ENCODE data around the gene CDC123.
"Not testable (repeated sequence)": the region's sequence is repeated elsewhere in the genome, so short reads cannot be mapped to it uniquely, and the experiment has no call there.

Gene CDC123

DNA sequence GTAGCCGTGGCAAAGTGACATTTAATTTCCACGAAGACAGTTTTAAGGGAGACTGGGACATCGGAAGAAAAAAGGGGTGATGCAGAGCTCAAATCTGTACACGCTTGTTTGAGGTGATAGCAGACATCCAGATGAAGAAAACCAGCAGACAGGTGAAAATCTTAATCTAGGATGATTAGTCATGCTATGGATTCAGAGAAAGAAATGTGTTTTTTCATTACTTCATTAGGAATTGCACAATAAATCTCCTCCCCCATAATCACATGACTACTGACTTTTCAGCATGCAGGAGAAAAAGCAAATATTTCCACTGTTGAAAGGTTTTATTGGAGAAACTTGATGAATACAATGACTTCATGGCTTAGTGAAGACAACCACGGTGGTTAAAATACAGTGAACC lies 2.8 kb upstream of the CDC123 start:
- no peak for DNase-seq

DNA sequence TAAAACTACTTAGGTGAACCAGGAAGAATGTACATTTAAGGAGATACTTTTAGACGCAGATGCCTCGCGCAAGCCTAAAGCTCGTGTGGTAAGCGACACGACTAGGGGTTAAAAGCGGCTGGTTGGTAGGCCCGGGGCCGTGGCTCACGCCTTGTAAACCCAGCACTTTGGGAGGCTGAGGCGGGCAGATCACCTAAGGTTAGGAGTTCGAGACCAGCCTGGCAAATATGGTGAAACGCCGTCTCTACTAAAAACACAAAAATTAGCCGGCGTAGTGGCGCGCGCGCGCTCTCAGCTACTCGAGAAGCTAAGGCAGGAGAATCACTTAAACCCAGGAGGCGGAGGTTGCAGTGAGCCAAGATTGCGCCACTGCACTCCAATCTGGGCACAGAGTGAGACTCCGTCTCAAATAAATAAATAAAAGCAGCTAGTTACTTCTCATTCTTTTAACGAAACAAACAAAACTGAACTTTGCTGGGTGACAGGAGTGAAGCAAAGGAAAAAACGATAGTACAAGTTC lies 1.2 kb upstream of the CDC123 start:
- no peak for DNase-seq

DNA sequence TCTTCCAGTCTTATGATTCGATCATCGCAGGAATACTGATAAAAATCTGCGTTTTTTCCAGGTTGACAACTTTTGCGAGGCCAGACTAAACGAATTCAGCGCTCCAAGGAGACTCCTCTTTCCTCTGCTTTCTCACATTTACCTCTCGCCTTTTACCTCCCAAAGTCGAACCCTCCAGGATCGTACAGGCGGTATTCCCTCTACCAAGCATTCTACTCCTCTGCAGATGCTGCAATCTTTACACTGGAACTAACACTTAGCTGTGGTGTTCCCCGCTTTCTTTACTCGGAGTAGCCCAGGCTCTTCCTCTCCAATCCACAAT lies 746 bp upstream of the CDC123 start:
- DNase-seq = no peak

DNA sequence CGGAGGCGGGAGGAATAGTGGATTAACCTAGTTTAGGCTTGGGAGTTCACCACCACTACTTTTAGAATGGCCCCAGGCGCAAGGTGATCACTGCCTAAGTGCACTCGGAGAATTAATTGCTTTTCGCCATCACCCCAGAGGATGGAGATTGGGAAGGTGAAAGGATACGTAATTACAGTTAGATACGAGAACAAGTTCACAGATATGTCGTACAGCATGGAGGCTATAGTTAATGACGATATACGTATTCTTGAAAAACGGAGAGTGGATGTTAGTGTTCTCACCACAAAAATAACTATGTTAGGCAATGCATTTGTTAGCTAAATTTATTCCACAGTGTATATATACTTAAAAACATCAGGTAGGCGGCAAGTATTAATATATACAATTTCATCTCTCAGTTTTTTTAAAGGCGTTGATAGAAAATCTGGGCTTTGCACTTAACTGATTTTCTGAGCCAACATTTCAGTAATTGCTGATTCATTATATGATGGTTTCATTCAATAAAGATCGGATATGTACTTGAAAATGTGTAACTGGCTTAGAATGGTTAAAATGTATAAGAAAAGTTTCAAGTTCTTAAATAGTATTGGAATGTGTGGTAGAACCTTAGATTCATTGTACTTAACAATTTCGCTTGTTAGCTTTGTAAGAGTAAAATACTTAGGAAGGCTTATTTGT lies 683 bp downstream of the CDC123 start:
- no peak for DNase-seq

DNA sequence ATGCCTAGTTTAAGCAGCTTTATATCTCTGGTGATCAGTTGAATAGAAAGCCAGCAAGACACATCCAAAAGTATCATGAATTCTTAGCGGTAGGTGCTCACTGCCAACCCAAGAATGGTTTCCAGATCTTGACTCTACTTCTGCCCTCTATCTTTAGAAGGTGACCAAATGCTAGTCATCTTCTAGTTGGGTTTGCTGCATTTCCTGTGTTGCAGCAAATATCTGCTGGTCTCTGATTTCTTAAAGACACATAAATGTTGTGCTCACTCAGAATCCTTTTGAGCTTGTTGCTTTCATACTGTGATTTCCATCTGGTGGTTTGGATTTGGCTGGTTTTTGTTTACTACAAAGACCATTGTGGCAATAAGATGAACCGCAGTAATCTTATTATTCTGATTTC lies 2.2 kb downstream of the CDC123 start:
- DNase-seq = no peak

DNA sequence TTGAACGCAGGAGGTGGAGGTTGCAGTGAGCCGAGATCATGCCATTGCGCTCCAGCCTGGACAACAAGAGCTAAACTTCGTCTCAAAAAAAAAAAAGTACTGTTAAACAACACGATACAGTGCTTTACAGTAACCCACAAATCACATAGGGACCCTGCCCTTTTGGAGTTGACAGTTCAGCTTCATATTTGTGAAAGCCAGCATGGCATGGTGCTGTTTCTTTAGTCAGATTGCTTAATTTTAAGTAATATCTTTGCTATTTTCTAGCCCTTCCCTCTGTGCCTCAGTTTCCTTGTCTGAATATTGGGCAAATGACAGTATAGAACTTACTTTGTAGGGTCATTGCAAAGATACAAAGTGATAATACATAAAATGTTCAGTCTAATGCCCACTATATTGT lies 4.9 kb downstream of the CDC123 start:
- no peak for DNase-seq

DNA sequence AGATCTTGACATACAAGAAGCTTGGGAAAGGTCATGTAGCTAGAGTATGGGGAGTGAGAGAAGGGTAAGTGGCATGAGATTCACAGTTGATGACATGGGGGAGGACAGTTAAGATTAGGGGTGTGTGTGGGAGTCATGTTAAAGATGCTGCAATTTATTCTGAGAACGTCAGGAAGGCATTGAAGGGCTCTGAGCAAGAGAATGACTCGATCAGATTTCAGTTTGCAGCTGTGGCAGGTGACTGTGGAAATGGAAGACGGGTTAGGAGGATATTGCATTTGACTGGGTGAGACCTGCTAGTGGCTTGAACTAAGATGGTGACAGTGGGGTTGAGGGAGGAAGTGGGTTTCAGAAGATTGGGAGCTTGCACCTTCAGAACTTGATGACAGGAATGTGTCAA lies 5.6 kb downstream of the CDC123 start:
- no peak for DNase-seq

DNA sequence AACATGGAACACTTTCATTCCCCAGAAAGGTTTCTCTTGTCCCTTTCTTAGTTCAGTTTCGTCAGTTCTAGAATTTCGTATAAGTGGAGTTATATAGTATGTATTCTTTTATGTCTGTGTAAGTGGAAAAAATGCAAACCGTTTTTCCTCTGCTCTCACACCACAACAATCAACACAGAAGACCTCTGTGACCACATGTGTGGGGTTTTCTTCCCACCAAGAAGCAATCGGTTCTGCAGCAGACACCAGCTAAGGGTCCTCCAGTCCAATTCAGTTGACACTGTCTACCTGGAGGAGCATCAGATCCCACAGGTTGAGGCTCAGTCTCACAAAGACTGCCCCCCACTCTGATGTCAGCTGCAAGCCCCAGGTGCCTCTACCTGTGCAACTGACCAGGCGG lies 6.2 kb downstream of the CDC123 start:
- no peak for DNase-seq

DNA sequence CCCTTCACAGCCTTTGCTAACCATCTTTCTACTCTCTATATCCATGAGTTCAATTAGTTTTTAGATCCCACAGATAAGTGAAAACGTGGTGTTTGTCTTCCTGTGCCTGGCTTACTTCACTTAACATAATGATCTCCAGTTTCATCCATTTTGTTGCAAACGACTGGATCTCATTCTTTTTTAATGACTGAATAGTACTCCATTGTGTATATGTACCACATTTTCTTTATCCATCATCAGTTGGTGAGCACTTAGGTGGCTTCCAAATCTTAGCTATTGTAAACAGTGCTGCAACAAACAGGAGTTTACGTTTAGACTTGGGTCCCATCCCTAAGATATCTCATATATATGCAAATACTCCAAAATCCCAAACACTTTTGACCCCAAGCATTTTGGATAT lies 9.1 kb downstream of the CDC123 start:
- DNase-seq = no peak

DNA sequence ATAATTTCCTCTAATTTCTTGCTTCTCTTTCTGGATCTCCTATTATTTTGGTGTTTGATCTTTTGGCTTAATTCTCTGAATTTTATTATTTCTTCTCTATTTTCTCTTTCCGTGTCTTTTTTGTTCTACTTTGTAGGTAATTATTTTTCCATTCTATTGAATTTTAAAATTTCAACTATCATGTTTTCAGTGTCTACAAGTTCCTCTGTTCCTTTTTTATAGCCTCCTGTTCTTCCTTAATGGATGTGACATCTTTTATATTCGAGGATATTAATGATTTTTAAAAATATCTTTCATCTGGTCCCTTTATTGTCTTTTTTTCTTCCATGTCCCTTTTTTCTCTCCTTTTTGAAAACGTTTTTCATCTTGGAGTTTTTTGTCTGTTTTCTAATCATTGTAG lies 11.1 kb downstream of the CDC123 start:
- DNase-seq = no peak

DNA sequence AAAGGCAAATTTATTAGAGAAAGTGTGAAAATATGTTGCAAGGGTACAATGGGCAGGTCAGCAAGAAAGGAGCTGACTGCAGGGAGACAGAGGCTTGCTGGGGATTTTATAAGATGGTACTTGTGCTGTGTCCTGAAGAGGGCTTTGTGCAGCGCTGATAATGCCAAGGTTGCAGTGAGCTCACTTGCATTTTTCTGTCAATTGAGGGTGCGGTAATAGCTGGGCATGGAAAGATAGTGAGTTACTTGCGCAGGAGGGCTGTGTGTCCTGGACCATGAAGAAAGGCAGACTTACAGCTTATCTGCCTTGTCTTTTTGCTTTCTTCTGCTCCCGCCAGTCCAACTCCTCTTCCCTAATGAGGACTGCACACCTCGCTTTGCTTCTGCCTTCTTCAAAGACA lies 12.5 kb downstream of the CDC123 start:
- DNase-seq = no peak

DNA sequence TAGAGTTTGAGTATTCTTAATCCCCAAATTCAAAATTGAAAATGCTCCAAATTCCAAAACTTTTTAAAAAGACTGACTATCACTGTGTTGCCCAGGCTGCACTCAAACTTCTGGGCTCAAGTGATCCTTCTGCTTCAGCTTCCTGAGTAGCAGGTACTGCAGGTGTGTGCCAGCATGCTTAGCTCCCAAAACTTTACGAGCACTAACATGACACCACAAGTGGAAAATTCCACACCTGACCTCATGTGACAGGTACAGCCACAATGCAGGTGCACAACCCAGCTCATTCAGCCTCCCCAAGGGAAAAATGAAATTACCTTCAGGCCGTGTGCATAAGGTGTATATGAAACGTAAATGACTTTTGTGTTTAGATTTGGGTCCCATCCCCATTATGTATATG lies 16.5 kb downstream of the CDC123 start:
- DNase-seq = no peak

DNA sequence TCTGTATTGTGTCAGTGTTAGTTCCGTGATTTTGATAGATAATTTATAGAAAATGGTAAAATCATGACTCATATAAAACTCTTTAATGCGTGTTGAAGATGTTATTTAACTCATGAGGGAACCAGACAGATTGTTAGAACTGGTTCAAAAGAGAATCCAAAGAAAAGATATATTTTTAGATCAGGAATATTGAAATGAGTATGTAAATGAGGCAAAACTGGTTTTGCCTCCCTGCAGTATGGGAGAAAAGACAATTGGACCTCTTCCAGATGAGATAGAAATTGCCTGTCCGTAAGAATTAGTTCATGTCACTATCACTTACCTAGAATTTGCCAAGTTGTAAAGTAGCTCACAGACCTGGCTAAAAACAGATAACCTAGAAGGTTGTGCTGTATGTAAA lies 17.6 kb downstream of the CDC123 start:
- DNase-seq = no peak

DNA sequence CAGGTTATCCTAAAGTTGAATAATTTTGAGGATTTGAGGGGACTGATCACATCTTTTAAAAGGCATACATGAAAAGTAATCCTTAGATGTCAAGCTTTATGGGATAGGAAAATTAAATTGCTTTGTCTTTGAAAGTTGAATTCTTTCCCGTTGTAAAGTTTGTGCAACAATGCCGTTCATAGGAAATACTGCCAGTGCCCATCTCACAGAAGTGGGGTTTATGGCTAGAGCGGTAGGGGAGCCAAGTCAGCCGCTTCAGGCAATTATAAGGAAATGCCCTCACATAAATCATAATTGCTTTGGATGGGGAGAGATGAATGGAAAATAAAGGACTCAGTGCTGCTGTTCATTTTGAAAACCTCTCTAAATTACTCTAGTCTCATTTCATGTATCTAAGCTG lies 18.1 kb downstream of the CDC123 start:
- DNase-seq = no peak

DNA sequence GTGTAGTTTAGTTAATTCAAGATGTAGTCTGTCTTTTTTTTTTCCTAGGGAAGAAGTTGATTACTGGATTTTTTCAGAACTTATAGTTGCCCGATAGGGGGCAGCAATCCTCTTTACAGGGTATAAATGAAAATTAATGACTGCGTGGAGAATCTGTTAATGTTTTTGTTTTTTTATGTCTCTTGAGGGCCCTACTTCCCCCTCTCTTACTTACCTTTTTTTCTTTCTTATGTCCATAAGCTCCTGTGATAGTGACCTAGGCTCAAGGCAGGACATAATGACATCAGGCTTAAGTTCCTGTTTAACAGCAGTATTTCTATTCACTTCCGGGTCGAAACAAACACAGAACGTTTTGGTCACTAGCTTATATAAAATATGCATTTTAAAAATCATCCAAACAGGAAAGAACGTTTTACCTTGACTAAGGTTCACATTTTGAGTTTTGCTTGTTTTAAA lies 18.8 kb downstream of the CDC123 start:
- no peak for DNase-seq

DNA sequence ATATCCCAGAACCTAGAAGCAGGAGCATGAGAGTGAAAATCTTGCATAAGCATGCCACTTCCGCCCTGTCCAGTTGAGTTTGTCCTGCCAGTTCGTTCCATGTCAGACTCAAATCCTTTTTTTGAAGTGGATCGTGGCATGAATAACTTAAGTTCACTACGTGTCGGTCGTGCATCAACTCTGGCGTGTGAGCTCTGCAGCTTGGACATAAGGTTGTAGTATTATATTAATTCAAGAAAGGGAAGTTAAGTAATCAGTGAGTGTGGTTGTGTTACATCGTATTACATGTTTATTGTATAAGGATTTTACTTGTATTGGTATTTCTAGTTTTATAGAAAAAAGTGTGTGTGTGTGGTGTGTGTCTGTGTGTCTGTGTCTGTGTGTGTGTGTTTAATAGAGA lies 23.0 kb downstream of the CDC123 start:
- no peak for DNase-seq

DNA sequence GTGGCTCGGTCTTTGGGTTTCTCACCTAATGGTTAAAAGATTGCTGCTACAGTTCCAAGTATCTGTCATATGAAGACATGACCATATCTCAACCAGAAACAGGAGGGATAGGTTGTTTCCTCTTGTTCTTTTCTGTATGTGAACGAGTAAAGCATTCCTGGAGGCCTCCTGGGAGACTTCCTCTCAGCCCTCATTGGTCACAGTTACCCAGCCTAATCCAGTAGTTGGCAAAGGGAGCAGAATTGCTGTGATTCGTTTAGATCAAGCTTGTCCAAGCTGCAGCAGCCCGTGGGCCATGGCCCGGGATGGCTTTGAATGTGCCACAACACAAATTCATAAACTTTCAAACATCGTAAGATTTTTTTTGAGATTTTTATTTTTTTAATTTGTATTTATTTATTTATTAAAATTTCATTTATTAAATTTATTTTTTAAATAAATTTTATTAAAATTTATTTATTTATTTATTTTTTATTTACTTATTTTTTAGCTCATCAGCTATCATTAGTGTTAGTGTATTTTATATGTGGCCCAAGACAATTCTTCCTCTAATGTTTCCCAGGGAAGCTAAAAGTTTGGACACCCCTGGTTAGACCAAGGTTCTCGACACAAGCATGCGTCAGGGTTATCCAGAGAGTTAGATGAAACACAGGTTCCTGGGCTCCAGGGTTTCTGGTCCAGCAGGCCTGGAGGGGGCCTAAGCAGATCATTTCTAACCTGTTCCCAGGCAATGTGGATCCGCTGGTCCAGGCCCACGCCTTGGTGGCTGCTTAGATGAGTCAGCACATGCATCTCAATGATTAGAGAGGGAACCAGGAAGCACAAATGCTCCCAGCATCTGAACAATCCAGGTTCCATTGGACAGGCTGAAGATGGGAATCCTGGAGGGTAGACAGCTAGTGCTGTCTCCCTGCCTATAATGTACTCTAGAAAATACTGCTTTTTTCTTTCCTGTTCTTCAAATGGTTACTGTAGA lies 25.6 kb downstream of the CDC123 start:
- DNase-seq = no peak

DNA sequence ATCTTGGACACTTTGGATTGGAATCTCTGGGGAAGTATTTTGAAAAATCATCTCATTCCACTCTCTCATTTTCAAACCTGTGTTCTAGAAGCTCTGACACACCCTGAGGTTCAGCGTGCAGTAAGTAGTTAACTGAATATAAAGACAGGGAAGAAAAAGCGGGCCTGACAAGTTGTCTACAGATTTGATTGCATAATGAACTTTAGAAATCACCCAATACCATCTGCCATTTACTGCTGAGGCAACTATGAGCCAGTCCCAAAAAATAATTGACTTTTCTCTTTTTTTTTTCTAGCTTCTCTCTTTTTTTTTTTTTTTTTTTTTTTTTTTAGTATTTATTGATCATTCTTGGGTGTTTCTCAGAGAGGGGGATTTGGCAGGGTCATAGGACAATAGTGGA lies 29.5 kb downstream of the CDC123 start:
- DNase-seq = no peak

DNA sequence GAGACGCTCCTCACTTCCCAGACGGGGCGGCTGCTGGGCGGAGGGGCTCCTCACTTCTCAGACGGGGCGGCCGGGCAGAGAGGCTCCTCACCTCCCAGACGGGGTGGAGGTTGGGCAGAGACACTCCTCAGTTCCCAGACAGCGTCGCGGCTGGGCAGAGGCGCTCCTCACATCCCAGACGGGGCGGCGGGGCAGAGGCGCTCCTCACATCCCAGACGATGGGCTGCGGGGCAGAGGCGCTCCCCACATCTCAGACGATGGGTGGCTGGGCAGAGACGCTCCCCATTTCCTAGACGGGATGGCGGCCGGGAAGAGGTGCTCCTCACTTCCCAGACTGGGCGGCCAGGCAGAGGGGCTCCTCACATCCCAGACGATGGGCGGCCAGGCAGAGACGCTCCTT lies 30.4 kb downstream of the CDC123 start:
- not testable (repeated sequence) for DNase-seq

DNA sequence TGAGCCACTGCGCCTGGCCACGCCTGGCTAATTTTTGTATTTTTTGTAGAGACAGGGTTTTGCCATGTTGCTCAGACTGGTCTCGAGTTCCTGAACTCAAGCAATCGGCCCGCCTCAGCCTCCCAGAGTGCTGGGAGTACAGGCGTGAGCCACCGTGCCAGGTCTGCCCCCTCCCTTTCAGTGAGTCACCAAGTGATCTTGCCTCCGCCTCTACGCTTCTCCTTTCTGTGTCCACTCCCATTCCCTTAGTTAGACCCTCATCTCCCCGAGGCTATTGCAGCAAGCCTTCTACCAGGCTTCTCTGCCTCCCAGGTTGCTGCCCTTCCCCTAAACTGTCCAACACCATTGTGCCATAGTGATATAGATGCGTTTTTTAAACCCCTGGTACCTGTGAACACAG lies 32.9 kb downstream of the CDC123 start:
- no peak for DNase-seq

DNA sequence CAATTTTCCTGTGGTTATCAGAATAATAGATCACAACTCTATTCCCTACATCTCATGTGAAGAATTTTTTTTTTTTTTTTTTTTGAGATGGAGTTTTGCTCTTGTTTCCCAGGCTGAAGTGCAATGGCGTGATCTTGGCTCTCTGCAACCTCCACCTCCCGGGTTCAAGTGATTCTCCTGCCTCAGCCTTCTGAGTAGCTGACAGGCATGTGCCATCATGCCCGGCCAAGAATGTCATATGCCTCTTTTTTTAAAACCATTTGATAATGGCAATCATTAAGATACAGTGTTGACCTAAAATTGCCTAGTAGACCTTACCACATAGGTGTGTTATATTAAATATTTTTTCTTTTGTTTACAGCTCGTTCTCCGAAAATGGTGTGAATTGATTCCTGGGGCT lies 38.7 kb downstream of the CDC123 start:
- DNase-seq = not testable (repeated sequence)

DNA sequence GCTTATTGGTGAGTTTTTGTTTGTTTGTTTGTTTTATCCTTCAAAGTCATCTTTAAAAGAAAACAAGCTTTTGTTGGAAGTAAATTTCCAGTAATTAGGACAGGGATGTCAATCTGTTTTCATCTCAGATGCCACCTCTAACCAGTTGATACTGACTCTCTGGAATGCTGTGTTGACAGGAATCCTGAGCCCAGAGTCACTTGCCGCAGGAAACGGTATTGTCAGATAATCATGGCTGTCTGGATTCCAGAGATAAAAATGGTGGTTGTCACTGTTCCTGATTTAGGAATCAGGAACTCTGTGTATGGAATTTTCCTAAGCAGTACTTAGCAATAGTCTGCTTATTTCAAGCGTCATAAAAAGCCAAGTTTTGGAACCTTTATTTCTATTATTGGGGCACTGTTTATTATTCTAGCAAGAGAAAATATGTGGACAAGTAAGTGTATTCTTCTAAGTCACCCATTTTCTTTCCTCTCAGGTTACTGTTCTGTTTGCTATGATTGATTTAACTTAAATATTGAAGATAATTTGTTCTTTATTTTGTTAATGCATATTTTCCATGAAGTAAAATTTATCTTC lies 39.2 kb downstream of the CDC123 start:
- no peak for DNase-seq

DNA sequence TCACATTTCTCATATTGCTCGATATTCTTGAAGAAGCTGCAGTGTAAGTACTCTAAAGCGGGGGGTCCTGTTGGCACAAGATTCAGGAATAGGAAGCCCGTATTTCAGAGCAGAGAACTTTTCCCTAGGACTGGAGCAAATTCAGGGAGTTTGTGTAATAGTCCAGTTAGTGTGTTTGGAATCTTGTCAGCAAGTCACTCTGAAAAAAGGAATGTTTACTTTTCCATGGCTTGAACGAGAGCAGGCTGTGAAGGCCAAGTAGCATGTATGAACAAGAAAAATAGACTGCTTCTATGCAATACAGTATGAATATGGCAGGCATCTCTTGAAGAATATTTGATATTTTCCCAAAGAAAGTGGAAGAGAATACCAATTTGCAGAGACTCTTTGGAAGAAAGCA lies 39.8 kb downstream of the CDC123 start:
- no peak for DNase-seq
